GM21529 (cell line): ENCODE data around the gene ADCY9.
"Not testable (repeated sequence)": the region's sequence is repeated elsewhere in the genome, so short reads cannot be mapped to it uniquely, and the experiment has no call there.

Experiments
- ATAC-seq: cut with Tn5 transposase; IDR thresholded peaks from one replicate; pipeline ENCODE4 v1.9.1; 2021; ENCODE audit not compliant: unreplicated experiment

ADCY9 gene

GRCh38 chr16:4094127-4094773 is 22.0 kb downstream of the ADCY9 start:
- no peak for ATAC-seq

- no peak for ATAC-seq
Measured at GRCh38 chr16:4093495-4094126, 22.6 kb downstream of the ADCY9 start.

DNA sequence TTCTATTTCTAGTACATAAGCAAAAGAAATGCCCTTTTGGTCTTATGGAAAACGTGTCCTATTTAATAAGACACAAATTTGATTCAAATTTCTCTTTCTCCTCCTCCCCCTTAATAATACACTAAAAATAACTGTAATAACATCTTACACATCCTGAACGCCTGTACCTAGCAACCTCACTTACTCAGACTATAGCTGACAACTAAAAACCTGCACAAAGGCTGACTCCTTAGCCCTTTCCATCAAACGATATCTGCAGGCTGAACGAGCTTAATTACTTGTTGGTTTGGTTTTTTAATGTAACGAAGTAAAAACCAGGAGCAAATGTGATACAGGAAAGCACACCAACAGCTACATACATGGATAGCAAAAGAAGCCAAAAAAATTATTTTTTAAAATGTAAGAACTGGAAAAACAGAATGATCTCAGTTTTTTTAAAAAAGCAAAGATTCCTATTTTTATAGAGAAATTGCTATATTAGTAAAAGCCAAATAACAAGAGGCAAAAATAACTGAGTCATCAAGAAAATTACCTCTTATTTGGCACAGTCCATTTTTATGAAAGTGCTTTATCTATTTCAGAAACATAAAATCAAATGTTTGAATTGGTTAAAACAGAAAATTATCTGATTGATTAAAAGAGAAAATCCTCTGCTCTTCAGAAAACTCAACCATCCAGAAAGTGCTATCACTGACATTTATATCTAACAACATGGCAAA is 23.5 kb downstream of the ADCY9 start:
- ATAC-seq, result no peak

DNA sequence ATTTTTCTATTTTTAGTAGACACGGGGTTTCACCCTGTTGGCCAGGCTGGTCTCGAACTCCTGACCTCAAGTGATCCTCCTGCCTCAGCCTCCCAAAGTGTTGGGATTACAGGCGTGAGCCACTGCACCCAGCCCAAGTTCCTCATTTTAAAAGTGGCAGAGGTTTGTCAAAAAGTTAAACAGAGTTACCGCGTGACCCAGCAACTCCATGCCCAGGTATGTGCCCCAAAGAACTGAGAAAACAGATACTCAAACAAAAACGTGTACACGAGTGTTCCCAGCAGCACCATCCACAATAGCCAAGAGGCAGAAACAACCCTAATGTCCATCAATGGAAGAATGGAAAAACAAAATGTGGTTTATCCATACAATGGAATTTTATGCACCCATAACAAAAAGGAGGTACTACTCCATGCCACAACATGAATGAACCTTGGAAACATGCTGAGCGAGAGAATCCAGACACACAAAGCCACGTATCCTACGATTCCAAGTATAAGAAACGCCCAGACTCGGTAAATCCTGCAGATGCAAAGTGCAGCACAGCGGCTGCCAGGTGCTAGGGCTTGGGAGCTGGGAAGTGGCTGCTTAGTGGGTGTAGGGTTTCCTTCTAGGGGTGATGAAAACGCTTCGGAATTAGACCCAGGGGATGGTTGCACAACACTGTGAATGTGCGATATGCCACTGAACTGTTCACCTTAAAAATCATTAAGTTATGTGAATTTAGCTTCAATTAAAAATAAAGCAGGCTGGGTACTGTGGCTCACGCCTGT is 24.8 kb downstream of the ADCY9 start:
- no peak for ATAC-seq

DNA sequence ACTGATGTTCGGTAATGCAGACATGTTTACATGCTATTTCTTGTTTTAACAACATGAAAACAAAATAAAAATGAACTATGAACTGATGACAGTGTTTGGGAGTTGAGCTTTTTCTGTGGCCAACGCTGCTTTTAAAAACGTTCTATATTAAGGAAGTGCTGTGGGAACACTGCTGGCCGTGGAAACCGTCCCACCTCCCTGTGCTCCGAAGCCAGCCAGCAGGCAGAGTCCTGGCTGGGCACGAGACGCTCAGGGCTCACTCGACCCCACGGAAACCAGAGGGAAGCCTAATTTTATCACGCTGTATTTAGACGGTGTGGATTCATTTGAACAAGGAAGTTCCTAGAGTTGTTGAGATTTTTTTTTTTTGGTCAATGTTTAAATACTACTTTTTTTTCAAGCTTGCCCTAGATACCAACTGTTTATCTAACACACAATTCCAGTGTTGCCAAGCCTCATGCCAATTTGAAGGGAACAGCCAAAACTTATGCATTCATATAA is 25.8 kb downstream of the ADCY9 start:
- ATAC-seq, result no peak

GRCh38 chr16:4089811-4090301 is 26.4 kb downstream of the ADCY9 start:
- no peak for ATAC-seq

- no peak for ATAC-seq
Measured at GRCh38 chr16:4089251-4089810, 26.9 kb downstream of the ADCY9 start.

- no peak for ATAC-seq
Measured at GRCh38 chr16:4087990-4088577, 28.2 kb downstream of the ADCY9 start.

- no peak for ATAC-seq
Measured at GRCh38 chr16:4087099-4087885, 28.9 kb downstream of the ADCY9 start.

- ATAC-seq, result no peak
Measured at GRCh38 chr16:4086153-4086552, 30.1 kb downstream of the ADCY9 start.

GRCh38 chr16:4085405-4085970 is 30.8 kb downstream of the ADCY9 start:
- ATAC-seq, result no peak

DNA sequence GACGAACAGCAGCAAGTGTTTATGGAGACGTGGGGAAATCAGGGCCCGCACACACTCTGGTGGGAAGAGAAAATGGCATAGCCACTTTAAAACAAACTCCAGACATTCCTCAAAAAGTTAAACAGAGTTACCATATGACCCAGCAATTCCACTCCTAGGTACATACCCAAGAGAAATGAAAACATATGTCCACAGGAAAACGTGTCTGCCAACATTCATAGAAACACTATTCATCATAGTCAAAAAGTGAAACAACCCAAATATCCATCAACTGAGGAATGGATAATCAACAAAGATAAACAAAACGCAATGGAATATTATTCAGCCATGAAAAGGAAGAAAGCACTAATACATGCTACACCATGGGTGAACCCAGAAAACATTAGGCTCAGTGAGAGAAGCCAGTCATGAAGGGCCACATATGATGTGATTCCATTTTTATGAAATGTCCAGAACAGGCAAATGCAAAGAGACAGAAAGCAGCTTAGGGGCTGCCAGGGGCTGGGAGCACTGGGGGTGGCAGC is 32.8 kb downstream of the ADCY9 start:
- no peak for ATAC-seq

DNA sequence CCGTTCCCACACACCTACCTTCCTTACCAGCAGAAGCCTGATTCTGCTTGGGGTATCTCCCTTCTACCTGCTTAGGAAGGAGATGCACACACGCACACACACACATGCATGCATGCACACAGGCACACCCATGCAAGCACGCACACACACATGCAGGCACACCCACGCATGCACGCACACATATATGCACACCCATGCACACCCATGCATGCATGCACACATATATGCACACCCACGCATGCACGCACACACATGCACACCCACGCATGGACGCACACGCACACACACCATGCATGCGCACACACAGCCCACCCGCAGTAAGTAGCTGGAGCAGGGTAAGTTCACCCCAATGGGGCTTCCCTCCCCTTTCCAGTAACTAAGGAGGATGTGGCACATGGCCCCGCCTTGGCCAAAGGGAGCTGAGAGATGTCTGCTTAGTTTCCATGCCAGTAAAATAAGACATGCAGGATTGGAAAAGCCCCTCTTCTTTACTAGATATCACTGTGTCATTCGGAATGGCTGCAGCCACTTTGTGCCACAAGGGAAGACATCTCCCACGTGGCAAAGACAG is 33.7 kb downstream of the ADCY9 start:
- no peak for ATAC-seq

- ATAC-seq, result no peak
Measured at GRCh38 chr16:4081521-4082021, 34.7 kb downstream of the ADCY9 start.

GRCh38 chr16:4081047-4081446 is 35.2 kb downstream of the ADCY9 start:
- no peak for ATAC-seq

GRCh38 chr16:4077174-4077649 is 39.0 kb downstream of the ADCY9 start:
- no peak for ATAC-seq

- no peak for ATAC-seq
Measured at GRCh38 chr16:4075534-4075933, 40.7 kb downstream of the ADCY9 start.

DNA sequence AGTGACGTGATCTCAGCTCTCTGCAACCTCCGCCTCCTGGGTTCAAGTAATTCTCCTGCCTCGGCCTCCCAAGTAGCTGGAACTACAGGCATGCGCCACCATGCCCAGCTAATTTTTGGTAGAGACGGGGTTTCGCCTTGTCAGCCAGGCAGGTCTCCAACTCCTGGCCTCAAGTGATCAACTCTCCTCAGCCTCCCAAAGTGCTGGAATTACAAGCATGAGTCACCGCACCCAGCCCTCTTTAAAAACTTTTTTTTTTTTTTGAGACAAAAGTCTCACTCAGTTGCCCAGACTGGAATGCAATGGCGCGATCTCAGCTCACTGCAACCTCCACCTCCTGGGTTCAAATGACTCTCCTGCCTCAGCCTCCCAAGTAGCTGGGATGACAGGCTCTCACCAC is 43.1 kb downstream of the ADCY9 start:
- ATAC-seq, result not testable (repeated sequence)
